Neural progenitor cell (in vitro differentiated cells): ENCODE measurements around the gene FAAP100. TPM values are rescaled to one million over a fixed set of nuclear protein-coding genes. Genes with fewer than 3 reads are reported as not detected.
A peak's percentile ranks its signal among the peaks of the same experiment; 100 is the strongest.
"Not testable (repeated sequence)": the region's sequence is repeated elsewhere in the genome, so short reads cannot be mapped to it uniquely, and the experiment has no call there.

Experiments
- DNase-seq: peaks from one replicate; pipeline ENCODE4 v3.0.0-alpha.2; 2016; ENCODE audit warnings: low spot score
- H2AFZ ChIP-seq: fragments of 200-600 bp; sonication (generic); replicated peaks from 2 replicates; pipeline ENCODE4 v1.6.1; 2016; ENCODE audit warnings: antibody characterized with exemption
- H3F3A ChIP-seq: fragments of 200-600 bp; sonication (generic); 2 replicates; pipeline ENCODE4 v1.6.1; 2016; ENCODE audit warnings: antibody characterized with exemption, low read depth
- H3K27ac ChIP-seq: fragments of 200-600 bp; sonication (generic); 2 replicates; pipeline ENCODE4 v1.5.1; 2016; ENCODE audit warnings: mild to moderate bottlenecking
- H3K27me3 ChIP-seq: fragments of 200-600 bp; sonication (generic); 2 replicates; pipeline ENCODE4 v1.6.1; 2016; ENCODE audit warnings: mild to moderate bottlenecking, moderate library complexity
- H3K36me3 ChIP-seq: fragments of 200-600 bp; sonication (generic); 2 replicates; pipeline ENCODE4 v1.5.1; 2016
- H3K4me1 ChIP-seq: fragments of 200-600 bp; sonication (generic); 2 replicates; pipeline ENCODE4 v1.6.1; 2016; ENCODE audit warnings: mixed run types
- H3K4me2 ChIP-seq: fragments of 200-600 bp; sonication (generic); 2 replicates; pipeline ENCODE4 v1.6.1; 2016
- H3K4me3 ChIP-seq: fragments of 200-600 bp; sonication (generic); 2 replicates; pipeline ENCODE4 v1.5.1; 2016
- H3K79me2 ChIP-seq: fragments of 200-600 bp; sonication (generic); 2 replicates; pipeline ENCODE4 v1.6.1; 2016; ENCODE audit warnings: low read depth
- H3K9ac ChIP-seq: fragments of 200-600 bp; sonication (generic); 2 replicates; pipeline ENCODE4 v1.6.1; 2016
- H3K9me3 ChIP-seq: fragments of 200-600 bp; sonication (generic); 2 replicates; pipeline ENCODE4 v1.5.1; 2016; ENCODE audit warnings: low read depth
- H4K20me1 ChIP-seq: fragments of 200-600 bp; sonication (generic); 2 replicates; pipeline ENCODE4 v1.6.1; 2016; ENCODE audit warnings: low read depth
- H3K27ac Mint-ChIP-seq: 3 replicates; pipeline ENCODE4 v1.8.0; 2021; ENCODE audit warnings: mixed read lengths
- H3K27me3 Mint-ChIP-seq: 2 replicates; pipeline ENCODE4 v1.8.0; 2022; ENCODE audit warnings: low read depth, mild to moderate bottlenecking, inconsistent platforms, moderate library complexity, mixed read lengths; ENCODE audit not compliant: insufficient read depth
- H3K36me3 Mint-ChIP-seq: 3 replicates; pipeline ENCODE4 v1.8.0; 2021; ENCODE audit warnings: mixed read lengths
- H3K4me1 Mint-ChIP-seq: 3 replicates; pipeline ENCODE4 v1.8.0; 2021; ENCODE audit warnings: mixed read lengths
- H3K4me3 Mint-ChIP-seq: 3 replicates; pipeline ENCODE4 v1.8.0; 2021; ENCODE audit warnings: mild to moderate bottlenecking, moderate library complexity, mixed read lengths
- H3K9me3 Mint-ChIP-seq: 3 replicates; pipeline ENCODE4 v1.8.0; 2020; ENCODE audit warnings: mixed read lengths
- EZH2 ChIP-seq: fragments of 200-600 bp; sonication (generic); IDR thresholded peaks from 2 replicates; pipeline ENCODE4 v1.6.1; 2017; ENCODE audit warnings: antibody characterized with exemption, mild to moderate bottlenecking, moderate library complexity
- EZH2phosphoT487 ChIP-seq: fragments of 200-600 bp; sonication (generic); IDR thresholded peaks from 2 replicates; pipeline ENCODE4 v1.6.1; 2017; ENCODE audit warnings: antibody characterized with exemption
- total RNA-seq: library from RNA; depleted of rRNA; stranded (reverse); fragments of >200 nt; gene quantifications from 2 replicates; pipeline ENCODE4 v1.2.3, GENCODE V29; 2015; ENCODE audit warnings: low replicate concordance
- TF ChIP-seq, protein P1 (sequence below): fragments of 200-600 bp; sonication (generic); IDR thresholded peaks from 2 replicates; pipeline ENCODE4 v1.5.1; 2017; ENCODE audit warnings: antibody characterized with exemption, mild to moderate bottlenecking

FAAP100 gene
- total RNA-seq, 1 donor from 2014 or later: 9.7 TPM

DNA sequence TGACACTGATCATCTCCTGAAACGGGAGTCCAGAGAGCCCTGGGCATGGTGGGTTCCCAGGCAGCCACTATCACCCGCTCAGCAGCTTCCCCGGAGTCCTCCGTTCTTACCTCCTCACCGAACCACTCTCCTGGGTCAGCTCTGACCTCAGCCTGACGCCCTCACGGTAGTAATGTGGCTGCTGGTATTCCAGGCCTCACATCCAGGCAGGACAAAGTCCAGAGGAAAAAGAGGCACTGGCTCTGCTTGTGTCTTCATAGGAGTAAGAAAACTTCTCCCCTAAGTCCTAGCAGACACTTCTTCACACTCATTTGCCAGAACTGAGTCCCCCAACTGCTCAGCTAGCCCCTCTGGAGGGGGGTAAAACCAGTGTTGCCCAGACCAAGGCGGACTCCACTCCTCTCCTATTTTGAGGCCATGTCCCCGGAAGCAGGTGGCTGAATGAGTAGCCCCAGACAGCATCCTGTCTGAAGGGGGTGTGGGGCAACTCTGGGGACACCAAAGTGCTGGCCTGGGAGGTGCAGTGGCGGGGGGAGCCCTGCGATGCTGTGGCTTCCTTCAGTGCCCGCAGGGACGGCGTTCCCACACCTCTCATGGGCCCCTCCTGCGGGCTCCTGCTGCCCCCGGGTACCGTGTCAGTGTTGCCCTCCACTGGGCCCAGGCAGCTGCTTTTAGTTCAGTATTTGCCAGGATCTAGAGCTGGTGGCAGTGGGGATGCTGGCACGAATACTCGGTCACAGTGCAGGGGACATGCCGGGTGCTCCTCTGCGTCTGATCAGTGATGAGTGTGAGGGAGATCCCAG, 18.6 kb downstream of the FAAP100 start:
- Histone ChIP-seq H3K4me2 (no peak overlapping the region), H3F3A (no peaks in the 10 kb centered on the region), H3K9ac (no peak overlapping the region), H3K27me3 (peaks cover 53% of the 10 kb centered on the region), H3K4me3 (no peak overlapping the region), H3K9me3 (no peaks in the 10 kb centered on the region), H3K36me3 (no peaks in the 10 kb centered on the region), H3K79me2 (no peaks in the 10 kb centered on the region), H3K27ac (no peak overlapping the region), H2AFZ (no peak overlapping the region), H4K20me1 (peaks cover 15% of the 10 kb centered on the region), H3K4me1 (peaks cover 3% of the 10 kb centered on the region)
- H3K9me3 Mint-ChIP-seq: peaks cover 2% of the 10 kb centered on the region
- TF ChIP-seq EZH2phosphoT487 (no peak), EZH2 (no peak)
- TF ChIP-seq, protein P1, sequence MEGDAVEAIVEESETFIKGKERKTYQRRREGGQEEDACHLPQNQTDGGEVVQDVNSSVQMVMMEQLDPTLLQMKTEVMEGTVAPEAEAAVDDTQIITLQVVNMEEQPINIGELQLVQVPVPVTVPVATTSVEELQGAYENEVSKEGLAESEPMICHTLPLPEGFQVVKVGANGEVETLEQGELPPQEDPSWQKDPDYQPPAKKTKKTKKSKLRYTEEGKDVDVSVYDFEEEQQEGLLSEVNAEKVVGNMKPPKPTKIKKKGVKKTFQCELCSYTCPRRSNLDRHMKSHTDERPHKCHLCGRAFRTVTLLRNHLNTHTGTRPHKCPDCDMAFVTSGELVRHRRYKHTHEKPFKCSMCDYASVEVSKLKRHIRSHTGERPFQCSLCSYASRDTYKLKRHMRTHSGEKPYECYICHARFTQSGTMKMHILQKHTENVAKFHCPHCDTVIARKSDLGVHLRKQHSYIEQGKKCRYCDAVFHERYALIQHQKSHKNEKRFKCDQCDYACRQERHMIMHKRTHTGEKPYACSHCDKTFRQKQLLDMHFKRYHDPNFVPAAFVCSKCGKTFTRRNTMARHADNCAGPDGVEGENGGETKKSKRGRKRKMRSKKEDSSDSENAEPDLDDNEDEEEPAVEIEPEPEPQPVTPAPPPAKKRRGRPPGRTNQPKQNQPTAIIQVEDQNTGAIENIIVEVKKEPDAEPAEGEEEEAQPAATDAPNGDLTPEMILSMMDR: no peak
- H3K36me3 Mint-ChIP-seq: no peaks in the 10 kb centered on the region
- H3K4me1 Mint-ChIP-seq: peaks cover 7% of the 10 kb centered on the region
- peaks cover 6% of the 10 kb centered on the region for H3K27me3 Mint-ChIP-seq
- DNase-seq: no peak
- no peak overlapping the region for H3K27ac Mint-ChIP-seq
- H3K4me3 Mint-ChIP-seq: peak overlapping the region; percentile 53

DNA sequence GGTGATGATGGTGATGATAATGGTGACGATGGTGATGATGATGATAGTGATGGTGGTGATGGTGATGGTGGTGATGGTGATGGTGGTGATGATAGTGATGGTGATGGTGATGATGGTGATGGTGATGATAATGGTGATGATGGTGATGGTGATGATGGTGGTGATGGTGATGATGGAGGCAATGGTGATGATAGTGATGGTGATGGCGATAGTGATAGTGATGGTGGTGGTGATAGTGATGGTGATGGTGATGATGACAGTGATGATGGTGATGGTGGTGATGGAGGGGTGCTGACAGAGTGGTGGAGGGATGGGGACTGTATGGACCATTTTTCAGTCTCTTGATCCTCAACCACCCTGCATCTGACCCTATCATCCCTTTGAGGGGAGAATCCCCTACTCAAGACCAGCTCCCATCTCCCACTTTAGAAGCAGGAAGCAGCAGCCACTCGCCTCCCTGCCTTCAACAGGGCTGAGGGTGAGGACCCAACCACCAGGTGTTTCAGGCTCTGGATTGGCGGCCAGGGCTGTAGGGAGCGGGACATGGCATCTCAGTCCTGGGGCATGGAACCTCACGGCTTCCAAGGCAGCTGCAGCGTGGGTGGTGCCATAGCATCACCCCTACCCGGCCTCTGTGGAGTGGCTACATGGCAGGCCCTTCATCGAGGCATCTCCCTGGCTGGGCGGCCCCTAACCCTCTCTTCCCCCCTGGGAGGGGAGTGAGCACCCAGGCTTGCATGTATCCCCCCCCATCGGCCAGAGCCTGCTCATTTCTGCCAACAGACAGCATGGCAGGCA, 19.5 kb downstream of the FAAP100 start:
- Mint-ChIP-seq H3K4me1 (peaks cover 3% of the 10 kb centered on the region), H3K9me3 (peaks cover 2% of the 10 kb centered on the region), H3K36me3 (no peaks in the 10 kb centered on the region), H3K27ac (no peak overlapping the region), H3K27me3 (peaks cover 6% of the 10 kb centered on the region), H3K4me3 (no peak overlapping the region)
- Histone ChIP-seq H3K4me1 (peaks cover 3% of the 10 kb centered on the region), H4K20me1 (peaks cover 8% of the 10 kb centered on the region), H3K4me2 (no peak overlapping the region), H3K9ac (no peak overlapping the region), H2AFZ (no peak overlapping the region), H3K4me3 (no peak overlapping the region), H3F3A (no peaks in the 10 kb centered on the region), H3K27me3 (peaks cover 50% of the 10 kb centered on the region), H3K9me3 (no peaks in the 10 kb centered on the region), H3K79me2 (no peaks in the 10 kb centered on the region), H3K36me3 (no peaks in the 10 kb centered on the region), H3K27ac (no peak overlapping the region)
- no peak for DNase-seq
- TF ChIP-seq, protein P1: no peak
- TF ChIP-seq EZH2phosphoT487 (no peak), EZH2 (no peak)

DNA sequence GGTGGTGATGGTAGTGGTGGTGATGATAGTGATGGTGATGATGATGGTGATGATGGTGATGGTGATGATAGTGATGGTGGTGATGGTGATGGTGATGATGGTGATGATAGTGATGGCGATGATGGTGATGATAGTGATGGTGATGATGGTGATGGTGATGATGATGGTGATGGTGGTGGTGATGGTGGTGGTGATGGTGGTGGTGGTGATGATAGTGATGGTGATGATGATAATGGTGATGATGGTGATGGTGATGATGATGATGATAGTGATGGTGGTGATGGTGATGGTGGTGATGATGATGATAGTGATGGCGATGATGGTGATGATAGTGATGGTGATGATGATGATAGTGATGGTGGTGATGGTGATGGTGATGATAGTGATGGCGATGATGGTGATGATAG, 20.2 kb downstream of the FAAP100 start:
- H3K9me3 Mint-ChIP-seq, H3K4me3 ChIP-seq, H2AFZ ChIP-seq, H3K27ac ChIP-seq, H3K4me3 Mint-ChIP-seq, H3K36me3 ChIP-seq, H3K27me3 Mint-ChIP-seq, H4K20me1 ChIP-seq, H3K79me2 ChIP-seq, H3K9me3 ChIP-seq, H3K4me2 ChIP-seq, H3F3A ChIP-seq, H3K4me1 Mint-ChIP-seq, H3K27ac Mint-ChIP-seq, H3K9ac ChIP-seq, H3K4me1 ChIP-seq, H3K36me3 Mint-ChIP-seq, DNase-seq: not testable (repeated sequence)
- peaks cover 43% of the 10 kb centered on the region for H3K27me3 ChIP-seq

DNA sequence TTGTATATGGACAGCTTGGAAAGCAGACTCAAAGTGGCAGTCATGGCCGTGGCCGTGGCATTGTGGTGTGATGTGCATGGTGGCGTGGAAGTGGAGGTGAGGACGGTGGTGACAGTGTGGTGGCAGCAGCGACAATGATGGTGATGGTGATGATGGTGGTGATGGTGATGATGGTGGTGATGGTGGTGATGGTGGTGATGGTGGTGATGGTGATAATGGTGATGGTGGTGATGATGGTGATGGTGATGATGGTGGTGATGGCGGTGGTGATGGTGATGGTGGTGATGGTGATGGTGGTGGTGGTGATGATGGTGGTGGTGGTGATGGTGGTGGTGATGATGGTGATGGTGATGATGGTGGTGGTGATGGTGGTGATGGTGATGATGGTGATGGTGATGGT, 21.1 kb downstream of the FAAP100 start:
- not testable (repeated sequence) for H3K4me2 ChIP-seq, H3K27ac ChIP-seq, H3K9ac ChIP-seq, H3K9me3 ChIP-seq, H3K27ac Mint-ChIP-seq, H3K79me2 ChIP-seq, H3K4me1 Mint-ChIP-seq, H4K20me1 ChIP-seq, H3K9me3 Mint-ChIP-seq, H3K4me3 Mint-ChIP-seq, H3K36me3 ChIP-seq, H3F3A ChIP-seq, H2AFZ ChIP-seq, H3K4me1 ChIP-seq, H3K4me3 ChIP-seq, H3K27me3 Mint-ChIP-seq, DNase-seq, H3K36me3 Mint-ChIP-seq
- peaks cover 33% of the 10 kb centered on the region for H3K27me3 ChIP-seq
